Hypothalamus (tissue), 51 donors: ENCODE measurements around the gene OSBP2.

Source experiments
- DNase-seq, 51 donors: peaks; one replicate each; lab custom pipeline; 2025; lab: John Stamatoyannopoulos, UW

Gene OSBP2

GRCh38 chr22:30694640-30695350 is at the start of gene OSBP2:
Gene OSBP2 (plus strand): TSS chr22:30694874. CDS start chr22:30694910, 36 bp downstream.
- DNase-seq: peak in 41 of 51 donors; percentile 19 to 76 (median 46)

GRCh38 chr22:30646518-30647160 is 48.0 kb upstream of the OSBP2 start:
- DNase-seq: no peak

- no peak for DNase-seq
These were observed 47.1 kb upstream of the OSBP2 start for GRCh38 chr22:30647536-30647935.

GRCh38 chr22:30648825-30649224 is 45.8 kb upstream of the OSBP2 start:
- DNase-seq: no peak

GRCh38 chr22:30649430-30650007 is 45.2 kb upstream of the OSBP2 start:
- DNase-seq: peak in 4 of 51 donors; percentile 9 to 71 (median 15)

- peak in 45 of 51 donors; percentile 13 to 87 (median 57) for DNase-seq
These were observed 44.1 kb upstream of the OSBP2 start for GRCh38 chr22:30650508-30651116.

GRCh38 chr22:30652852-30653251 is 41.8 kb upstream of the OSBP2 start:
- no peak for DNase-seq

GRCh38 chr22:30654361-30654760 is 40.3 kb upstream of the OSBP2 start:
- DNase-seq: no peak

GRCh38 chr22:30655532-30655931 is 39.1 kb upstream of the OSBP2 start:
- DNase-seq: no peak

- no peak for DNase-seq
These were observed 32.6 kb upstream of the OSBP2 start for GRCh38 chr22:30662040-30662439.

- no peak for DNase-seq
These were observed 29.9 kb upstream of the OSBP2 start for GRCh38 chr22:30664798-30665197.

GRCh38 chr22:30665266-30665665 is 29.4 kb upstream of the OSBP2 start:
- DNase-seq: no peak

- DNase-seq: no peak
These were observed 28.9 kb upstream of the OSBP2 start for GRCh38 chr22:30665786-30666185.

- DNase-seq: peak in 2 of 51 donors; percentile 43 to 55
These were observed 27.6 kb upstream of the OSBP2 start for GRCh38 chr22:30667107-30667493.

GRCh38 chr22:30667494-30668385 is 26.9 kb upstream of the OSBP2 start, which contains the start of gene DUSP18:
Gene DUSP18 (minus strand): TSS chr22:30667875. CDS start chr22:30664003, 3,872 bp downstream.
- peak; percentile 60 to 96 (median 88) for DNase-seq

- DNase-seq: no peak
These were observed 26.3 kb upstream of the OSBP2 start for GRCh38 chr22:30668386-30668710.

- no peak for DNase-seq
These were observed 23.6 kb upstream of the OSBP2 start for GRCh38 chr22:30671071-30671470.

- DNase-seq: no peak
These were observed 21.5 kb upstream of the OSBP2 start for GRCh38 chr22:30673136-30673535.

- no peak for DNase-seq
These were observed 20.2 kb upstream of the OSBP2 start for GRCh38 chr22:30674482-30674881.

- no peak for DNase-seq
These were observed 19.2 kb upstream of the OSBP2 start for GRCh38 chr22:30675436-30675835.
